SK-N-MC (cell line): ENCODE data around the gene NEK8.

Source experiments
- EZH2 ChIP-seq: fragments of 200-600 bp; sonication (generic); IDR thresholded peaks from one replicate; pipeline ENCODE4 v1.6.1; 2017; ENCODE audit warnings: antibody characterized with exemption
- FOXP2 ChIP-seq: optimal IDR thresholded peaks from 2 replicates; pipeline ENCODE3; 2011; ENCODE audit warnings: mild to moderate bottlenecking, moderate library complexity; ENCODE audit not compliant: insufficient read depth; ENCODE audit errors: extremely low read length, control extremely low read depth
- POLR2AphosphoS5 ChIP-seq: IDR thresholded peaks from 2 replicates; pipeline ENCODE4 v1.6.1; 2012; ENCODE audit warnings: mild to moderate bottlenecking, low read depth, low read length, borderline replicate concordance

GRCh38 chr17:28712705-28713415 is 15.7 kb upstream of the NEK8 start:
- TF ChIP-seq EZH2: no peak
- TF ChIP-seq FOXP2: no peak
- no peak for TF ChIP-seq POLR2AphosphoS5
